HK-2 (cell line): ENCODE results near the gene RBKS.
"Not testable (repeated sequence)": the region's sequence is repeated elsewhere in the genome, so short reads cannot be mapped to it uniquely, and the experiment has no call there.

Experiments used
- DNase-seq: peaks from one replicate; pipeline ENCODE4 v3.0.0-alpha.2; 2018; ENCODE audit not compliant: unreplicated experiment

Gene RBKS

GRCh38 chr2:27873091-27873490 is 17.1 kb downstream of the RBKS start:
- no peak for DNase-seq

GRCh38 chr2:27871802-27872201 is 18.4 kb downstream of the RBKS start:
- DNase-seq = no peak

GRCh38 chr2:27870724-27871123 is 19.5 kb downstream of the RBKS start:
- no peak for DNase-seq

- DNase-seq = no peak
Measured at GRCh38 chr2:27869763-27870162, 20.4 kb downstream of the RBKS start.

- no peak for DNase-seq
Measured at GRCh38 chr2:27866237-27866636, 23.9 kb downstream of the RBKS start.

- DNase-seq = not testable (repeated sequence)
Measured at GRCh38 chr2:27863955-27864354, 26.2 kb downstream of the RBKS start.

GRCh38 chr2:27863146-27863545 is 27.0 kb downstream of the RBKS start:
- DNase-seq = no peak

GRCh38 chr2:27860111-27860510 is 30.1 kb downstream of the RBKS start:
- DNase-seq = no peak

- no peak for DNase-seq
Measured at GRCh38 chr2:27857417-27858172, 32.6 kb downstream of the RBKS start.

GRCh38 chr2:27856956-27857355 is 33.2 kb downstream of the RBKS start:
- DNase-seq = no peak

- no peak for DNase-seq
Measured at GRCh38 chr2:27856386-27856785, 33.8 kb downstream of the RBKS start.

GRCh38 chr2:27855476-27855875 is 34.7 kb downstream of the RBKS start:
- DNase-seq = no peak

GRCh38 chr2:27854229-27854862 is 35.8 kb downstream of the RBKS start:
- DNase-seq = no peak

- DNase-seq = no peak
Measured at GRCh38 chr2:27852691-27853090, 37.5 kb downstream of the RBKS start.

- no peak for DNase-seq
Measured at GRCh38 chr2:27849558-27850205, 40.5 kb downstream of the RBKS start.

GRCh38 chr2:27847333-27847732 is 42.9 kb downstream of the RBKS start:
- DNase-seq = no peak

GRCh38 chr2:27844821-27845255 is 45.3 kb downstream of the RBKS start:
- DNase-seq = no peak

- DNase-seq = no peak
Measured at GRCh38 chr2:27843992-27844391, 46.2 kb downstream of the RBKS start.

- DNase-seq = no peak
Measured at GRCh38 chr2:27842894-27843293, 47.3 kb downstream of the RBKS start.

GRCh38 chr2:27839022-27839618 is 51.1 kb downstream of the RBKS start:
- no peak for DNase-seq

GRCh38 chr2:27838502-27838901 is 51.7 kb downstream of the RBKS start:
- no peak for DNase-seq

GRCh38 chr2:27833931-27834330 is 56.3 kb downstream of the RBKS start:
- no peak for DNase-seq

GRCh38 chr2:27832396-27832795 is 57.8 kb downstream of the RBKS start:
- DNase-seq = peak; percentile 45
